Fibroblast of villous mesenchyme (primary cell): ENCODE results near the gene RWDD3. TPM values are rescaled to one million over a fixed set of nuclear protein-coding genes. Genes with fewer than 3 reads are reported as not detected.

Source experiments
- DNase-seq: peaks from one replicate; pipeline ENCODE4 v3.0.0-alpha.2; 2010; ENCODE audit warnings: low read depth
- H3K4me3 ChIP-seq: 2 replicates; pipeline ENCODE4 v1.5.1; 2011; ENCODE audit warnings: low read depth, mild to moderate bottlenecking, low read length
- total RNA-seq: library from RNA; depleted of rRNA; stranded (reverse); fragments of >200 nt; gene quantifications from 2 replicates; pipeline ENCODE4 v1.2.3, GENCODE V29; 2012
- TF ChIP-seq, protein P1 (sequence below): IDR thresholded peaks from 2 replicates; pipeline ENCODE4 v1.5.1; 2012; ENCODE audit warnings: low read depth, mild to moderate bottlenecking, low read length; ENCODE audit not compliant: insufficient read depth

Gene RWDD3
- total RNA-seq, 1 donor = 13.8 TPM

DNA sequence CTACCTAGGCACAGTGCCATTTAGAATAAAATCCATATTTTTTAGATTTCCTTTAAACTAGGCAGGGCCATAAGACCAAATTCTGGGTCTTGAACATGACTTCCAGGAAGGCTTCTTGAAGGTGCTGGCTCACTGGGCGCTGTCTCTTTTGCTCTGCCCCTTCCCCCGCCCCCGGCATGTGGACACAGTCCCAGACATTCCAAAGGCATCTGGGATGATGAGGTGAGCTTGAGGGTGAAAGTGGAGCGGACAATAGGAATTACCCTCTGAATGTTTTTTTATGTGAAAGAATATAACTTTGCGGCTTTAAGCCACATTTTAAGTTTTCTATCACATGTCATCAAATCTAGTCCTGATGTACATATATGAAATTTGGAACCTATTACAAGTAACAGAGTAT is 29.4 kb downstream of the RWDD3 start:
- H3K4me3 ChIP-seq = no peak overlapping the region
- DNase-seq = no peak
- TF ChIP-seq, protein P1, sequence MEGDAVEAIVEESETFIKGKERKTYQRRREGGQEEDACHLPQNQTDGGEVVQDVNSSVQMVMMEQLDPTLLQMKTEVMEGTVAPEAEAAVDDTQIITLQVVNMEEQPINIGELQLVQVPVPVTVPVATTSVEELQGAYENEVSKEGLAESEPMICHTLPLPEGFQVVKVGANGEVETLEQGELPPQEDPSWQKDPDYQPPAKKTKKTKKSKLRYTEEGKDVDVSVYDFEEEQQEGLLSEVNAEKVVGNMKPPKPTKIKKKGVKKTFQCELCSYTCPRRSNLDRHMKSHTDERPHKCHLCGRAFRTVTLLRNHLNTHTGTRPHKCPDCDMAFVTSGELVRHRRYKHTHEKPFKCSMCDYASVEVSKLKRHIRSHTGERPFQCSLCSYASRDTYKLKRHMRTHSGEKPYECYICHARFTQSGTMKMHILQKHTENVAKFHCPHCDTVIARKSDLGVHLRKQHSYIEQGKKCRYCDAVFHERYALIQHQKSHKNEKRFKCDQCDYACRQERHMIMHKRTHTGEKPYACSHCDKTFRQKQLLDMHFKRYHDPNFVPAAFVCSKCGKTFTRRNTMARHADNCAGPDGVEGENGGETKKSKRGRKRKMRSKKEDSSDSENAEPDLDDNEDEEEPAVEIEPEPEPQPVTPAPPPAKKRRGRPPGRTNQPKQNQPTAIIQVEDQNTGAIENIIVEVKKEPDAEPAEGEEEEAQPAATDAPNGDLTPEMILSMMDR = no peak

GRCh38 chr1:95265106-95265505 is 31.1 kb downstream of the RWDD3 start:
- H3K4me3 ChIP-seq = no peak overlapping the region
- TF ChIP-seq, protein P1 = no peak
- DNase-seq = no peak

DNA sequence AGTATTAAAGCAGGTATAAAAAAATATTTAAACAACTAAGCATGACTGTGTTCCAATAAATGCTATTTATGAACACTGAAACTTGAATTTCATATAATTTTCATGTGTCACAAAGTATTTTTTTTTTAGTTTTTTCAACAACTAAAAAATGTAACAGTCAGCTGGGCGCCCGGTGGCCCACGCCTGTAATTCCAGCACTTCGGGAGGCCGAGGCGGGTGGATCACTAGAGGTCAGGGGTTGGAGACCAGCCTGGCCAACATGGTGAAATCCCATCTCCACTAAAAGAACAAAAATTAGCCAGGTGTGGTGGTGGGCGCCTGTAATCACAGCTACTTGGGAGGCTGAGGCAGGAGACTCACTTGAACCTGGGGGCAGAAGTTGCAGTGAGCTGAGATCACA is 42.4 kb downstream of the RWDD3 start:
- TF ChIP-seq, protein P1 = no peak
- no peak overlapping the region for H3K4me3 ChIP-seq
- no peak for DNase-seq

DNA sequence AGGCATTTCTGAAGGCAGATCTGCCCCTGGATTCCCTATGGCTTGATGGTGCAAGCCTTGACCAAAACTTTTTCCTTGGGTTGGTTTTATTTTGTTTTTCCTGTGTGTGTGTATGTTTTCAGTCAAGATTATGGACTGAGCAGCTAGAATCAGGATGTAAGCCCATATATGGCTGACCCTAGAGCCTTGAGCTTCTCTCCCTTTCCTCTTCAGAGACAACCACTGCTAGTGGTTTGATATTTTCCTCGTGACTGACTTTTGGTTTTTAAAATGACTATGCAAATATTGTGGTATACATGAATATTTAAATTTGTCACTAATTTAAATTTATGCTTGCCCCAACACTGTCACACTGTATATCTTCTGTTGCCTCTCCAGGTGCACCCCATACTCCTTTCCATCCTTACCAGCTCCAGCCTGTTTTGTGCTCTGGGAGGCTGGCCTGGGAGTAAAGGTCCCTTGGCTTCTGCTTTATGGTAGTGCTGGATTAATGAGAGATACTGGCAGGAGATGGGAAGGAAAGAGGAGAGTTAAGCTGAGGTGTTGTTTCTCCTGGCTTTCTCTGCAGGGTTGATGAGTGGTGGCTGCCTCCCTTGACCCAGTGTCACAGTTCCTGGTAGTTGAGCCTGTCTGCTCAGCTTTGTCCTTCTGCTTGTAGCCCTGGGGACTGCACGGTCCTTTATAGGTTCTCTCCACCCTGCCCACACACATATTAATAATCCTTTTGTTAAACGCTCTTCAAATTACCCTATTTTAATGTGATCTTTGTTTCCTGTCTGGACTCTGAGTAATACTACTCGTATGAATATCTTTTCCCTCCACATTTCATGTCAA is 44.4 kb downstream of the RWDD3 start:
- no peak overlapping the region for H3K4me3 ChIP-seq
- TF ChIP-seq, protein P1 = no peak
- DNase-seq = no peak

DNA sequence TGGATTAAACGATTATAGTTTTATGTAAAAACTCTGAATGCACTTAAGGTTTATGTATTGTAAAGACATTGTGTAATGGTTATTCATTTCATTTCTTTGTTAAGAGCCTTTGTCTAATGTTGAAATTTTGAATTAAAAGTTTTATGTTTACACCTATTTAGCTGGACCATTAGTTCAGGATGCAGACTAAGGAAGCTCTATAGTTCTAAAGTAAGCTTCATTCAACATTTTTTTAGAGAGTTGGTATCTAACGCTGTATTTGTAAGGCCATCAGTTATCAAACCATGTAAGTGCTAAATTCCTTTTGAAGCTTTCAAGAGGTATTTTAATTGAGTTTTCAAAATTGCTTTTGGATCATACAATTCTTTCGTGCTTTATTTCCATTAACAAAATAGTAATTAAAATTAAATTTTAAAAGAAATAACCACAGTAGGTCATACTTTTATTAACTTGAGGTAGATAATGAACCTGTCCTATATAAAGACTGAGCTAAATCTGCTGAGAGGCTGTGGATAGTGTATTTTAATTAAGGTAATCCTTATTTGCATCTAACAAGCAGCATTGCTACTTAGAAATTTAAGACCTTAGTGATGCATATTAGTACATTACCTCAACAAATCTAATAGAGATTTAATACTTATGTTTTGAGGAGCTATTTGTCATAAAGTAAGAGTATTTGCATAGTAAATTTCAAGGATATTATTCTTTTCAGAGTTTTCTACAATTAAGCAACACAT is 47.9 kb downstream of the RWDD3 start:
- no peak for DNase-seq
- TF ChIP-seq, protein P1 = no peak
- no peak overlapping the region for H3K4me3 ChIP-seq

DNA sequence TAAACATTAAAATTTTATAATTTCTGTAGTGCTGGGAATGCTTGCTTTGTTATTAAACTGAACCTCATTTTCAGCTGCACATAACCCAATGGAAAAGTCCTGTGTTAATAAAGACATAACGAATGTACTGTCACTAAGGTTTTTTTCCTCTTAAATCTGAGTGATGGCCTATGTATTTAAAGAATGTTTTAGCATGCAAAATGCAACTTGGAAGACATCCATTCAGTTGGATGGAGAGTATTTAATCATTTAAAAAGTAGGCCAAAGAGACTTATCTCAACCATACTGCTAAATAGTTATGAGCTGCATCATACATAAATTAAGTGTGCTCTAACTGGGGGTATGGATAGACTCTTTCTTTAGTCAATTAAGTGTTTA is 48.5 kb downstream of the RWDD3 start:
- TF ChIP-seq, protein P1 = no peak
- H3K4me3 ChIP-seq = no peak overlapping the region
- no peak for DNase-seq
